ENCODE data around the gene ZDHHC11B. TPM values are rescaled to one million over a fixed set of nuclear protein-coding genes. Genes with fewer than 3 reads are reported as not detected.
"Not testable (repeated sequence)": the region's sequence is repeated elsewhere in the genome, so short reads cannot be mapped to it uniquely, and the experiment has no call there.

The ZDHHC11B gene
- total RNA-seq (2021), result 0.86 and 1.4 TPM in 2 replicates
- long read RNA-seq, partial matches to known transcripts, result 0 of 1 reads
- long read RNA-seq, other reads (novel, unspliced or antisense), result 1 of 1 reads

- H2BK20ac ChIP-seq (ENCODE audit: low read depth, low read length, poor library complexity, severe bottlenecking); H3K4me1 ChIP-seq (ENCODE audit: insufficient read depth, low read length): not testable (repeated sequence)
These were observed at the start of gene ZDHHC11B for GRCh38 chr5:784428-785177. Gene ZDHHC11B, minus strand, starts transcription at chr5:784729. Its CDS starts 17,810 bp downstream, at chr5:766919.

GRCh38 chr5:834013-834412, 49.5 kb upstream of the ZDHHC11B start:
- not testable (repeated sequence) for H2BK5ac ChIP-seq (ENCODE audit: insufficient read length, low read length); H3K4ac ChIP-seq (ENCODE audit: low read depth, low read length); H3K9me3 ChIP-seq (ENCODE audit: control insufficient read depth, low read depth, low read length); H2AFZ ChIP-seq (ENCODE audit: low read length); H3K4me1 ChIP-seq (ENCODE audit: insufficient read depth, low read length); H4K5ac ChIP-seq (ENCODE audit: insufficient read length, low read depth, low read length); H3K4me2 ChIP-seq (ENCODE audit: insufficient read depth, insufficient read length, low read length); H3T11ph ChIP-seq (ENCODE audit: low read length); H3K27ac Mint-ChIP-seq; H3K9ac ChIP-seq (ENCODE audit: extremely low read depth, insufficient read length, low read length); H3K23ac ChIP-seq (ENCODE audit: insufficient read length, low read depth, low read length); H4K91ac ChIP-seq (ENCODE audit: insufficient read length, low read depth, low read length); H3K18ac ChIP-seq (ENCODE audit: insufficient read length, low read depth, low read length); H3K4me3 Mint-ChIP-seq; H2BK12ac ChIP-seq (ENCODE audit: insufficient read length, low read depth, low read length); H3K14ac ChIP-seq (ENCODE audit: insufficient read depth, low read length); H4K20me1 ChIP-seq (ENCODE audit: control insufficient read depth, insufficient read depth, insufficient read length); H4K8ac ChIP-seq (replicated peaks; ENCODE audit: insufficient read length, low read depth, low read length); H3K4me1 Mint-ChIP-seq; H2BK120ac ChIP-seq (ENCODE audit: low read depth, low read length, poor library complexity, severe bottlenecking); H2BK15ac ChIP-seq (ENCODE audit: low read depth, low read length); H3K27me3 Mint-ChIP-seq (ENCODE audit: low read depth); H3K9me3 Mint-ChIP-seq; H2AK5ac ChIP-seq (ENCODE audit: insufficient read length, low read length); H3K79me2 ChIP-seq (ENCODE audit: insufficient read depth, low read length); DNase-seq; H3K27me3 ChIP-seq (ENCODE audit: insufficient read depth, low read length); H3K79me1 ChIP-seq (ENCODE audit: insufficient read depth, low read depth, low read length, poor library complexity, severe bottlenecking); H3K36me3 Mint-ChIP-seq (ENCODE audit: insufficient read depth in 1 of 3, low read depth in 3 of 3); H3K56ac ChIP-seq (ENCODE audit: insufficient read length, low read depth, low read length); H3K27ac ChIP-seq (ENCODE audit: insufficient read length, low read depth, low read length); H2BK20ac ChIP-seq (ENCODE audit: low read depth, low read length, poor library complexity, severe bottlenecking); H3K23me2 ChIP-seq (ENCODE audit: insufficient read length, low read depth, low read length, poor library complexity, severe bottlenecking)
- no CpG with 5 or more reads among the region's 2 CpGs for WGBS (ENCODE audit: extremely low coverage, insufficient read length, low lambda C conversion rate)

More at GRCh38 chr5:784428-785177, at the start of gene ZDHHC11B:
- not testable (repeated sequence) for H3K27ac ChIP-seq (ENCODE audit: insufficient read length, low read depth, low read length); H4K91ac ChIP-seq (ENCODE audit: insufficient read length, low read depth, low read length); H3K4ac ChIP-seq (ENCODE audit: low read depth, low read length); H3K79me2 ChIP-seq (ENCODE audit: insufficient read depth, low read length); H3K14ac ChIP-seq (ENCODE audit: insufficient read depth, low read length); H3K4me1 Mint-ChIP-seq; H3K9ac ChIP-seq (ENCODE audit: extremely low read depth, insufficient read length, low read length); H3K9me3 ChIP-seq (ENCODE audit: control insufficient read depth, low read depth, low read length); H4K20me1 ChIP-seq (ENCODE audit: control insufficient read depth, insufficient read depth, insufficient read length); H2BK15ac ChIP-seq (ENCODE audit: low read depth, low read length); H3K56ac ChIP-seq (ENCODE audit: insufficient read length, low read depth, low read length); H3K23me2 ChIP-seq (ENCODE audit: insufficient read length, low read depth, low read length, poor library complexity, severe bottlenecking); H2AK5ac ChIP-seq (ENCODE audit: insufficient read length, low read length); H2BK12ac ChIP-seq (ENCODE audit: insufficient read length, low read depth, low read length); H3K27ac Mint-ChIP-seq; H2BK5ac ChIP-seq (ENCODE audit: insufficient read length, low read length); H4K8ac ChIP-seq (replicated peaks; ENCODE audit: insufficient read length, low read depth, low read length); H3K79me1 ChIP-seq (ENCODE audit: insufficient read depth, low read depth, low read length, poor library complexity, severe bottlenecking); H4K5ac ChIP-seq (ENCODE audit: insufficient read length, low read depth, low read length); H2AFZ ChIP-seq (ENCODE audit: low read length); H3K27me3 ChIP-seq (ENCODE audit: insufficient read depth, low read length); H3T11ph ChIP-seq (ENCODE audit: low read length); H2BK120ac ChIP-seq (ENCODE audit: low read depth, low read length, poor library complexity, severe bottlenecking); H3K23ac ChIP-seq (ENCODE audit: insufficient read length, low read depth, low read length); H3K18ac ChIP-seq (ENCODE audit: insufficient read length, low read depth, low read length)
- H3K27me3 Mint-ChIP-seq (ENCODE audit: low read depth), result peaks cover 35% of the 10 kb centered on the region
- H3K4me2 ChIP-seq (ENCODE audit: insufficient read depth, insufficient read length, low read length), result peak within 1 kb of the TSS; percentile 53
- no CpG with 5 or more reads among the region's 101 CpGs for WGBS (ENCODE audit: extremely low coverage, insufficient read length, low lambda C conversion rate)
- H3K36me3 Mint-ChIP-seq (ENCODE audit: insufficient read depth in 1 of 3, low read depth in 3 of 3), result peaks cover 10 to 21% (median 16%) of the 10 kb centered on the region in 3 experiments; a peak in 6 of 7 replicates
- peak within 1 kb of the TSS; percentile 63 to 83 for H3K4me3 Mint-ChIP-seq
- DNase-seq, result peak; percentile 90
- H3K9me3 Mint-ChIP-seq, result peaks cover 13 to 16% of the 10 kb centered on the region in 2 experiments
